Neural progenitor cell (in vitro differentiated cells): ENCODE data around the gene PER3.

Experiments
- EZH2 ChIP-seq: fragments of 200-600 bp; sonication (generic); IDR thresholded peaks from 2 replicates; pipeline ENCODE4 v1.6.1; 2017; ENCODE audit warnings: antibody characterized with exemption, mild to moderate bottlenecking, moderate library complexity
- EZH2phosphoT487 ChIP-seq: fragments of 200-600 bp; sonication (generic); IDR thresholded peaks from 2 replicates; pipeline ENCODE4 v1.6.1; 2017; ENCODE audit warnings: antibody characterized with exemption
- TF ChIP-seq, protein P1 (sequence below): fragments of 200-600 bp; sonication (generic); IDR thresholded peaks from 2 replicates; pipeline ENCODE4 v1.5.1; 2017; ENCODE audit warnings: antibody characterized with exemption, mild to moderate bottlenecking

DNA sequence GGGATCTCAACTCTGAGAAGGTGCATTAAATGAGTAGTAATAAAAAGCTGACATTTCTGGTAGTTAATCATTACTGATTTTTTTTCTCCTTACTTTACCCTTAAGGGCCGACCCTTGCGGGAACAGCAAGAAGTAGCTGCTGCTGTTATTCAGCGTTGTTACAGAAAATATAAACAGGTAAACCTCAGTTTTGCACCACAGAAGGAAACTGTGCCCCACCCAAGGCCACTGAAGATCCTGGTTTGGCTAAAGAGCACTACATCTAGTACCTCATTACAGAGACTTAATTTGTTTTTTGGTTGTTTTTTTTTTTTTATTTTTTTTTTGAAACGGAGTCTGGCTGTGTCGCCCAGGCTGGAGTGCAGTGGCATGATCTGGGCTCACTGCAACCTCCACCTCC, 36.5 kb upstream of the PER3 start:
- TF ChIP-seq, protein P1, sequence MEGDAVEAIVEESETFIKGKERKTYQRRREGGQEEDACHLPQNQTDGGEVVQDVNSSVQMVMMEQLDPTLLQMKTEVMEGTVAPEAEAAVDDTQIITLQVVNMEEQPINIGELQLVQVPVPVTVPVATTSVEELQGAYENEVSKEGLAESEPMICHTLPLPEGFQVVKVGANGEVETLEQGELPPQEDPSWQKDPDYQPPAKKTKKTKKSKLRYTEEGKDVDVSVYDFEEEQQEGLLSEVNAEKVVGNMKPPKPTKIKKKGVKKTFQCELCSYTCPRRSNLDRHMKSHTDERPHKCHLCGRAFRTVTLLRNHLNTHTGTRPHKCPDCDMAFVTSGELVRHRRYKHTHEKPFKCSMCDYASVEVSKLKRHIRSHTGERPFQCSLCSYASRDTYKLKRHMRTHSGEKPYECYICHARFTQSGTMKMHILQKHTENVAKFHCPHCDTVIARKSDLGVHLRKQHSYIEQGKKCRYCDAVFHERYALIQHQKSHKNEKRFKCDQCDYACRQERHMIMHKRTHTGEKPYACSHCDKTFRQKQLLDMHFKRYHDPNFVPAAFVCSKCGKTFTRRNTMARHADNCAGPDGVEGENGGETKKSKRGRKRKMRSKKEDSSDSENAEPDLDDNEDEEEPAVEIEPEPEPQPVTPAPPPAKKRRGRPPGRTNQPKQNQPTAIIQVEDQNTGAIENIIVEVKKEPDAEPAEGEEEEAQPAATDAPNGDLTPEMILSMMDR: no peak
- TF ChIP-seq EZH2 (no peak), EZH2phosphoT487 (no peak)
